ENCODE results near the gene POMC. TPM values are rescaled to one million over a fixed set of nuclear protein-coding genes. Genes with fewer than 3 reads are reported as not detected.
"Not testable (repeated sequence)": the region's sequence is repeated elsewhere in the genome, so short reads cannot be mapped to it uniquely, and the experiment has no call there.

POMC gene
- total RNA-seq, 4 donors from 2014 or later, result 12.8 to 36.4 (median 16.0) TPM

GRCh38 chr2:25165992-25166875 lies 2.1 kb downstream of the POMC start:
- TF ChIP-seq CTCF (IDR thresholded peaks at IDR 0.05), result no peak
- DNase-seq (ENCODE audit: low spot score) (no peak), ATAC-seq (ENCODE audit: low FRiP score) (no peak)

- ATAC-seq (ENCODE audit: low FRiP score), result no peak
- no peak for DNase-seq (ENCODE audit: low spot score)
- TF ChIP-seq CTCF (IDR thresholded peaks at IDR 0.05), result no peak
Measured at GRCh38 chr2:25164561-25164960, 3.8 kb downstream of the POMC start.

- not testable (repeated sequence) for ATAC-seq (ENCODE audit: low FRiP score); DNase-seq (ENCODE audit: low spot score)
Measured at GRCh38 chr2:25162061-25162460, 6.3 kb downstream of the POMC start.

GRCh38 chr2:25161055-25161781 lies 7.2 kb downstream of the POMC start:
- ATAC-seq (ENCODE audit: low FRiP score) (no peak), DNase-seq (ENCODE audit: low spot score) (no peak)
- TF ChIP-seq CTCF (IDR thresholded peaks at IDR 0.05), result no peak

GRCh38 chr2:25160376-25160775 lies 8.0 kb downstream of the POMC start:
- DNase-seq (ENCODE audit: low spot score), result no peak
- ATAC-seq (ENCODE audit: low FRiP score), result peak; percentile 10

GRCh38 chr2:25159949-25160348 lies 8.4 kb downstream of the POMC start:
- DNase-seq (ENCODE audit: low spot score) (no peak), ATAC-seq (ENCODE audit: low FRiP score) (no peak)
- TF ChIP-seq CTCF (IDR thresholded peaks at IDR 0.05), result no peak

More at GRCh38 chr2:25160376-25160775, 8.0 kb downstream of the POMC start:
- no peak for TF ChIP-seq CTCF (IDR thresholded peaks at IDR 0.05)

- DNase-seq (ENCODE audit: low spot score) (no peak), ATAC-seq (ENCODE audit: low FRiP score) (no peak)
- TF ChIP-seq CTCF (IDR thresholded peaks at IDR 0.05), result no peak
Measured at GRCh38 chr2:25158096-25158852, 10.1 kb downstream of the POMC start.
